SU-DHL-6 (cell line): ENCODE measurements around the gene EPB41L4A.

Experiments used
- H2AFZ ChIP-seq: fragments of 200-600 bp; sonication (generic); 2 replicates; pipeline ENCODE4 v1.6.1; 2014; ENCODE audit warnings: low read depth, mild to moderate bottlenecking, moderate library complexity, mixed read lengths, antibody characterized with exemption, low read length; ENCODE audit not compliant: severe bottlenecking
- H3F3A ChIP-seq: fragments of 200-600 bp; shearing (Covaris generic); 2 replicates; pipeline ENCODE4 v1.6.0; 2016; ENCODE audit warnings: antibody characterized with exemption, mild to moderate bottlenecking; ENCODE audit not compliant: insufficient read depth
- H3K27ac ChIP-seq: fragments of 200-600 bp; sonication (generic); 2 replicates; pipeline ENCODE4 v1.5.1; 2016; ENCODE audit warnings: low read depth, mild to moderate bottlenecking, low read length, moderate library complexity, mixed read lengths
- H3K27me3 ChIP-seq: fragments of 200-600 bp; sonication (generic), shearing (Covaris generic); 2 replicates; pipeline ENCODE4 v1.6.0; 2014; ENCODE audit warnings: mild to moderate bottlenecking, low read length
- H3K36me3 ChIP-seq: fragments of 200-600 bp; sonication (generic); 2 replicates; pipeline ENCODE4 v1.6.1; 2014; ENCODE audit warnings: mild to moderate bottlenecking, low read length, mixed read lengths
- H3K4me2 ChIP-seq: fragments of 300-600, 200-600 bp; shearing (Covaris generic), sonication (generic); 2 replicates; pipeline ENCODE4 v1.6.0; 2014; ENCODE audit warnings: low read length, low read depth, mild to moderate bottlenecking; ENCODE audit not compliant: poor library complexity, severe bottlenecking
- H3K4me3 ChIP-seq: fragments of 200-600 bp; sonication (generic); 2 replicates; pipeline ENCODE4 v1.5.1; 2014; ENCODE audit warnings: antibody characterized with exemption, low read length, mild to moderate bottlenecking, mixed read lengths; ENCODE audit not compliant: insufficient read depth, poor library complexity, severe bottlenecking
- H3K79me2 ChIP-seq: fragments of 200-600 bp; sonication (generic); 2 replicates; pipeline ENCODE4 v1.6.1; 2014; ENCODE audit warnings: mild to moderate bottlenecking, low read length, moderate library complexity; ENCODE audit not compliant: insufficient read depth
- H3K9ac ChIP-seq: fragments of 200-600 bp; sonication (generic); 2 replicates; pipeline ENCODE4 v1.7.0; 2014; ENCODE audit warnings: mild to moderate bottlenecking, low read length
- H3K9me2 ChIP-seq: fragments of 200-600 bp; sonication (generic); replicated peaks from 2 replicates; pipeline ENCODE4 v1.6.1; 2014; ENCODE audit warnings: low read length; ENCODE audit not compliant: insufficient read depth
- H3K9me3 ChIP-seq: fragments of 200-600 bp; sonication (generic); 2 replicates; pipeline ENCODE4 v1.6.1; 2014; ENCODE audit warnings: low read length, mixed read lengths; ENCODE audit not compliant: insufficient read depth
- H4K20me1 ChIP-seq: fragments of 200-600 bp; sonication (generic); 2 replicates; pipeline ENCODE4 v1.6.1; 2014; ENCODE audit warnings: low read depth, mild to moderate bottlenecking, antibody characterized with exemption, low read length, moderate library complexity, mixed read lengths
- EZH2phosphoT487 ChIP-seq: fragments of 200-600 bp; sonication (generic), shearing (Covaris generic); conservative IDR thresholded peaks from 2 replicates; pipeline ENCODE4 v1.6.1; 2018; ENCODE audit warnings: mild to moderate bottlenecking, antibody characterized with exemption, low read length, moderate library complexity, mixed read lengths
- TF ChIP-seq, protein P1 (sequence below): fragments of 200-600 bp; sonication (generic); IDR thresholded peaks from one replicate; pipeline ENCODE4 v1.5.1; 2017; ENCODE audit warnings: antibody characterized with exemption, mild to moderate bottlenecking, low read length, moderate library complexity; ENCODE audit not compliant: insufficient read depth, poor library complexity, severe bottlenecking

Gene EPB41L4A

GRCh38 chr5:112195924-112196323, 223.2 kb downstream of the EPB41L4A start:
- H3K79me2 ChIP-seq: no peaks in the 10 kb centered on the region

GRCh38 chr5:112192866-112193265, 226.2 kb downstream of the EPB41L4A start:
- H3K27ac ChIP-seq: no peak overlapping the region
- no peak overlapping the region for H3K4me2 ChIP-seq
- no peaks in the 10 kb centered on the region for H3K27me3 ChIP-seq
- H3K4me3 ChIP-seq: no peak overlapping the region
- H2AFZ ChIP-seq: no peak overlapping the region
- no peak overlapping the region for H3K9ac ChIP-seq
- no peaks in the 10 kb centered on the region for H4K20me1 ChIP-seq
- no peaks in the 10 kb centered on the region for H3F3A ChIP-seq
- H3K79me2 ChIP-seq: no peaks in the 10 kb centered on the region
- no peak for TF ChIP-seq EZH2phosphoT487
- TF ChIP-seq, protein P1, sequence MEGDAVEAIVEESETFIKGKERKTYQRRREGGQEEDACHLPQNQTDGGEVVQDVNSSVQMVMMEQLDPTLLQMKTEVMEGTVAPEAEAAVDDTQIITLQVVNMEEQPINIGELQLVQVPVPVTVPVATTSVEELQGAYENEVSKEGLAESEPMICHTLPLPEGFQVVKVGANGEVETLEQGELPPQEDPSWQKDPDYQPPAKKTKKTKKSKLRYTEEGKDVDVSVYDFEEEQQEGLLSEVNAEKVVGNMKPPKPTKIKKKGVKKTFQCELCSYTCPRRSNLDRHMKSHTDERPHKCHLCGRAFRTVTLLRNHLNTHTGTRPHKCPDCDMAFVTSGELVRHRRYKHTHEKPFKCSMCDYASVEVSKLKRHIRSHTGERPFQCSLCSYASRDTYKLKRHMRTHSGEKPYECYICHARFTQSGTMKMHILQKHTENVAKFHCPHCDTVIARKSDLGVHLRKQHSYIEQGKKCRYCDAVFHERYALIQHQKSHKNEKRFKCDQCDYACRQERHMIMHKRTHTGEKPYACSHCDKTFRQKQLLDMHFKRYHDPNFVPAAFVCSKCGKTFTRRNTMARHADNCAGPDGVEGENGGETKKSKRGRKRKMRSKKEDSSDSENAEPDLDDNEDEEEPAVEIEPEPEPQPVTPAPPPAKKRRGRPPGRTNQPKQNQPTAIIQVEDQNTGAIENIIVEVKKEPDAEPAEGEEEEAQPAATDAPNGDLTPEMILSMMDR: no peak
- H3K9me2 ChIP-seq: no peaks in the 10 kb centered on the region
- H3K36me3 ChIP-seq: no peaks in the 10 kb centered on the region
- H3K9me3 ChIP-seq: no peaks in the 10 kb centered on the region

More at GRCh38 chr5:112195924-112196323, 223.2 kb downstream of the EPB41L4A start:
- Histone ChIP-seq H3K27me3 (no peaks in the 10 kb centered on the region), H3K9ac (no peak overlapping the region), H3K9me2 (no peaks in the 10 kb centered on the region), H3K27ac (no peak overlapping the region), H3K4me2 (no peak overlapping the region), H3F3A (no peaks in the 10 kb centered on the region), H4K20me1 (no peaks in the 10 kb centered on the region), H3K36me3 (no peaks in the 10 kb centered on the region), H3K9me3 (no peaks in the 10 kb centered on the region), H3K4me3 (no peak overlapping the region), H2AFZ (no peak overlapping the region)
- TF ChIP-seq, protein P1: no peak
- TF ChIP-seq EZH2phosphoT487: no peak

DNA sequence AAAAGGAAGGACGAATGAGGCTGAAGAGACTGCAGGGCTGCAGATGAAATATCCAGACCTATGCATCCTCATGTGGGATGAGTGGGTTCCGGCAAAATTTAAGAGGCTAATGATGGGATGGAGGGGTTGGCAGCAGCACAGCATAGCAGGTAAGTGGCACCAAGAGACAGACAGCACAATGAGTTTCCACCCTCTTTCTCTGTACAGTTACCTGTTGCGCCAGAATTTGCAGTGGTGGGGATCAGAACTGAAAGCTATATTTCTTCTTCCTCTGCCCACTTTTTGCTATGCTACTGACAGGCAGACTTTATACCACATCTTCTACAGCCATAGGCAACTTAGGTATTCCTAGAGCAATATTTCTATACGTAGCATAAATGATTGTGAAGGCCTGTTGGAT, 227.0 kb downstream of the EPB41L4A start:
- TF ChIP-seq EZH2phosphoT487: no peak
- TF ChIP-seq, protein P1: no peak
- no peak overlapping the region for H2AFZ ChIP-seq
- no peaks in the 10 kb centered on the region for H3K9me2 ChIP-seq
- no peak overlapping the region for H3K4me3 ChIP-seq
- no peaks in the 10 kb centered on the region for H3K79me2 ChIP-seq
- H3K4me2 ChIP-seq: no peak overlapping the region
- no peaks in the 10 kb centered on the region for H3K36me3 ChIP-seq
- H3K27ac ChIP-seq: no peak overlapping the region
- H3F3A ChIP-seq: no peaks in the 10 kb centered on the region
- H3K9me3 ChIP-seq: no peaks in the 10 kb centered on the region
- no peaks in the 10 kb centered on the region for H3K27me3 ChIP-seq
- no peaks in the 10 kb centered on the region for H4K20me1 ChIP-seq
- no peak overlapping the region for H3K9ac ChIP-seq

GRCh38 chr5:112189391-112189790, 229.7 kb downstream of the EPB41L4A start:
- H3K27ac ChIP-seq: no peak overlapping the region
- H3K9ac ChIP-seq: no peak overlapping the region
- H2AFZ ChIP-seq: no peak overlapping the region
- H4K20me1 ChIP-seq: no peaks in the 10 kb centered on the region
- TF ChIP-seq EZH2phosphoT487: no peak
- TF ChIP-seq, protein P1: no peak
- no peak overlapping the region for H3K4me3 ChIP-seq
- no peaks in the 10 kb centered on the region for H3F3A ChIP-seq
- H3K27me3 ChIP-seq: no peaks in the 10 kb centered on the region
- no peaks in the 10 kb centered on the region for H3K36me3 ChIP-seq
- H3K79me2 ChIP-seq: no peaks in the 10 kb centered on the region
- H3K9me3 ChIP-seq: no peaks in the 10 kb centered on the region
- no peak overlapping the region for H3K4me2 ChIP-seq
- no peaks in the 10 kb centered on the region for H3K9me2 ChIP-seq
